NCI-H524 treated with DMSO at 0.1 percent for 48 hours (cell line): ENCODE measurements around the gene PARM1.

Experiments
- DNase-seq: peaks from one replicate; lab custom pipeline; 2025; lab: John Stamatoyannopoulos, UW

Gene PARM1

GRCh38 chr4:75081561-75081960 lies 148.6 kb downstream of the PARM1 start:
- no peak for DNase-seq

- no peak for DNase-seq
Observed at GRCh38 chr4:75087416-75087815, 154.5 kb downstream of the PARM1 start.

- no peak for DNase-seq
Observed at GRCh38 chr4:75087865-75088264, 154.9 kb downstream of the PARM1 start.

GRCh38 chr4:75089206-75089605 lies 156.3 kb downstream of the PARM1 start:
- DNase-seq: no peak

GRCh38 chr4:75099321-75099720 lies 166.4 kb downstream of the PARM1 start:
- DNase-seq: no peak
